Transverse colon (tissue), 4 donors: ENCODE results near the gene NCCRP1. TPM values are rescaled to one million over a fixed set of nuclear protein-coding genes. Genes with fewer than 3 reads are reported as not detected.

ENCODE experiments used
- DNase-seq: peaks from one replicate; pipeline ENCODE4 v3.0.0-alpha.2; 2019
- H3K27ac ChIP-seq, 4 donors: fragments of 200-600 bp; sonication (generic); 2 replicates each; pipeline ENCODE4 v1.5.1; 2016 to 2018; ENCODE audit warnings: inconsistent platforms in 4 of 4
- H3K27me3 ChIP-seq: fragments of 200-600 bp; sonication (generic); 2 replicates; pipeline ENCODE4 v1.5.1; 2017; ENCODE audit warnings: inconsistent platforms
- H3K36me3 ChIP-seq, 4 donors: fragments of 200-600 bp; sonication (generic); 2 replicates each; pipeline ENCODE4 v1.5.1; 2017 to 2019; ENCODE audit warnings: inconsistent platforms in 4 of 4
- H3K4me1 ChIP-seq, 4 donors: fragments of 200-600 bp; sonication (generic); 2 replicates each; pipeline ENCODE4 v1.5.1; 2017 to 2020; ENCODE audit warnings: inconsistent platforms in 4 of 4
- H3K4me3 ChIP-seq, 4 donors: fragments of 200-600 bp; sonication (generic); 1 replicate in 1 of 4; 2 replicates in 3 of 4; pipeline versions ENCODE4 v1.5.1 to v1.6.1; 2017 to 2019; ENCODE audit warnings: inconsistent platforms in 4 of 4
- H3K9me3 ChIP-seq, 2 donors: fragments of 200-600 bp; sonication (generic); 2 replicates each; pipeline ENCODE4 v1.5.1; 2017 to 2019; ENCODE audit warnings: inconsistent platforms in 2 of 2
- EP300 ChIP-seq: sonication (generic); formaldehyde crosslinking; IDR thresholded peaks from one replicate; pipeline ENCODE4 v1.6.1; 2017; ENCODE audit warnings: antibody characterized with exemption, low read depth
- POLR2A ChIP-seq: fragments of 450-650 bp; IDR thresholded peaks from one replicate; pipeline ENCODE4 v1.6.1; 2016; ENCODE audit warnings: antibody characterized with exemption, mild to moderate bottlenecking, moderate library complexity
- POLR2AphosphoS5 ChIP-seq, 3 donors: sonication (generic); formaldehyde crosslinking; IDR thresholded peaks; one replicate each; pipeline ENCODE4 v1.6.1; 2016; ENCODE audit warnings: antibody characterized with exemption in 3 of 3
- WGBS, 2 donors: methylation state at CpG; one replicate each; pipeline ENCODE4 v1.1.5; 2018; ENCODE audit warnings: low coverage in 1 of 2; 5-methylcytosine and 5-hydroxymethylcytosine counted together
- in situ Hi-C, 4 donors: fragments of 200-750 bp; cut with MboI; loops; one replicate each; pipeline versions ENCODE4 v1.15.0 to v1.15.1; 2017; ENCODE audit warnings: low sequenced_read_pairs in 3 of 4, low pct_ligation_motif_present in 1 of 4, low pct_unique_long_range_greater_than_20kb in 1 of 4
- intact Hi-C: fragments of 100-400 bp; cut with DNase I; formaldehyde crosslinking; loops from one replicate; pipeline ENCODE4 v1.15.1; 2023; ENCODE audit warnings: low total_unique reads
- total RNA-seq, 4 donors: library from RNA; depleted of rRNA; stranded (reverse); fragments of >200 nt; gene quantifications; one replicate each; pipeline ENCODE4 v1.1.0, GENCODE V29; 2016
- TF ChIP-seq, protein P1 (sequence below), 5 experiments: fragments of 200-600 bp in 3 of 5; fragments of 450-650 bp in 2 of 5; sonication (generic) in 3 of 5; IDR thresholded peaks; 1 replicate in 2 of 5; 2 replicates in 3 of 5; pipeline ENCODE4 v1.5.1; 2016 to 2017; ENCODE audit warnings: antibody characterized with exemption in 5 of 5, inconsistent platforms in 3 of 5, mild to moderate bottlenecking in 2 of 5, moderate library complexity in 1 of 5

The NCCRP1 gene
- total RNA-seq, 4 donors from 2014 or later = 0.14 to 3.0 (median 1.1) TPM; not detected in 1

DNA sequence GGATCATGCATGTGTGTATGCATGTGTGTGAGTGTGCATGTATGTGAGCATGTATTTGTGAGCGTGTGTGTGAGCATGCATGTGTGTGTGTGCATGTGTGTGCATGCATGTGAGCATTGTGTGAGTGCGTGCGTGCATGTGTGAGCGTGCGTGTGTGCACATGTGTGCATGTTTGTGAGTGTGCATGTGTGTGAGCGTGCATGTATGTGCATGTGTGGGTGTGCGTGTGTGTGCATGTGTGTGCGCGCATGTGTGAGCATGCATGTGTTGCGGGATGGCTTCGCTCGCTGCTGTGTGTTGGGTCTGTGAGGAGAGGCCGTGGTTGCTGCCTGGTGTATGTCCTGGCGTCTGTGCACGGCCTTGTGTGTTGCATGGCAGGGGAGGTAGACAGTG, 38.8 kb upstream of the NCCRP1 start:
- Histone ChIP-seq H3K36me3 (no peaks in the 10 kb centered on the region), H3K27me3 (no peaks in the 10 kb centered on the region), H3K4me3 (no peak overlapping the region), H3K4me1 (peaks cover 13 to 56% (median 42%) of the 10 kb centered on the region in 4 donors), H3K9me3 (no peaks in the 10 kb centered on the region), H3K27ac (no peak overlapping the region)
- intact Hi-C loops (no loop called here), in situ Hi-C loops (no loop called here)
- DNase-seq = no peak
- TF ChIP-seq POLR2A (no peak), POLR2AphosphoS5 (IDR thresholded peaks at IDR 0.05) (no peak), EP300 (no peak)
- TF ChIP-seq, protein P1, sequence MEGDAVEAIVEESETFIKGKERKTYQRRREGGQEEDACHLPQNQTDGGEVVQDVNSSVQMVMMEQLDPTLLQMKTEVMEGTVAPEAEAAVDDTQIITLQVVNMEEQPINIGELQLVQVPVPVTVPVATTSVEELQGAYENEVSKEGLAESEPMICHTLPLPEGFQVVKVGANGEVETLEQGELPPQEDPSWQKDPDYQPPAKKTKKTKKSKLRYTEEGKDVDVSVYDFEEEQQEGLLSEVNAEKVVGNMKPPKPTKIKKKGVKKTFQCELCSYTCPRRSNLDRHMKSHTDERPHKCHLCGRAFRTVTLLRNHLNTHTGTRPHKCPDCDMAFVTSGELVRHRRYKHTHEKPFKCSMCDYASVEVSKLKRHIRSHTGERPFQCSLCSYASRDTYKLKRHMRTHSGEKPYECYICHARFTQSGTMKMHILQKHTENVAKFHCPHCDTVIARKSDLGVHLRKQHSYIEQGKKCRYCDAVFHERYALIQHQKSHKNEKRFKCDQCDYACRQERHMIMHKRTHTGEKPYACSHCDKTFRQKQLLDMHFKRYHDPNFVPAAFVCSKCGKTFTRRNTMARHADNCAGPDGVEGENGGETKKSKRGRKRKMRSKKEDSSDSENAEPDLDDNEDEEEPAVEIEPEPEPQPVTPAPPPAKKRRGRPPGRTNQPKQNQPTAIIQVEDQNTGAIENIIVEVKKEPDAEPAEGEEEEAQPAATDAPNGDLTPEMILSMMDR (IDR thresholded peaks at IDR 0.05) = no peak
- WGBS, 2 donors = 95% methylated on average over 15 of the region's 15 CpGs; no CpG with 5 or more reads in 1 of the 2 donors

DNA sequence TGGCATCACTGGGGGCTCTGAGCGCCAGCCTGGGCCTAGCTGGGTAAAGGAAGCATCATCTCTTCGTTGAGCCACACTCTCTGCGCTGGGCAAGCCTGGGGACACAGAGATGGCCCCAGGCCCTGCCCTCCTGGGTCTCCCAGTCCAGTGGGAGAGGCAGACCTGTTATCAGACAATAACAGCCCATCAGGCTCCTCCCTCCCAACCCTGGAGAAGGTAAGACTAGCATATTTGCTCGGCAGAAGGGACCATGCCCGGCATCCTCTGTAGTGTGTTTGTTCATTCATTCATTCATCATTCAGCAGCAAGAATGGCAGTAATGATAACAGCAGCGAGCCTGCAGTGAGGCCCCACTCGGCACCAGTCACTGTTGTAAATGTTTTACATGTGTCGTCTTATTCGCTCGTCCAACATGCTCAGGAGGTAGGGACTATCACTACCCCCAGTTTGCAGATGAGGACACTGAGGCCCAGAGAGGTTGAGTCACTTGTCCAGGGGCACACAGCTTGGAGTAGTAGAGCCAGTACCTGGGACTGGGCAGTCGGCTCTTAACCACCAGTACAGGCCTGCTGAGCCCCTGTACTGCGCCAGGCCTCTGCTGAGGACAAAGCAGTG, 38.0 kb upstream of the NCCRP1 start:
- Histone ChIP-seq H3K27ac (no peak overlapping the region), H3K36me3 (no peaks in the 10 kb centered on the region), H3K4me1 (peaks cover 13 to 54% (median 42%) of the 10 kb centered on the region in 4 donors), H3K27me3 (no peaks in the 10 kb centered on the region), H3K4me3 (no peak overlapping the region), H3K9me3 (no peaks in the 10 kb centered on the region)
- intact Hi-C loops = no loop called here
- in situ Hi-C loops = no loop called here
- WGBS, 2 donors = 85% methylated on average over 11 of the region's 12 CpGs; no CpG with 5 or more reads in 1 of the 2 donors
- no peak for TF ChIP-seq POLR2A
- TF ChIP-seq, protein P1 (IDR thresholded peaks at IDR 0.05) = no peak
- TF ChIP-seq EP300 = no peak
- no peak for TF ChIP-seq POLR2AphosphoS5 (IDR thresholded peaks at IDR 0.05)
- DNase-seq = no peak

DNA sequence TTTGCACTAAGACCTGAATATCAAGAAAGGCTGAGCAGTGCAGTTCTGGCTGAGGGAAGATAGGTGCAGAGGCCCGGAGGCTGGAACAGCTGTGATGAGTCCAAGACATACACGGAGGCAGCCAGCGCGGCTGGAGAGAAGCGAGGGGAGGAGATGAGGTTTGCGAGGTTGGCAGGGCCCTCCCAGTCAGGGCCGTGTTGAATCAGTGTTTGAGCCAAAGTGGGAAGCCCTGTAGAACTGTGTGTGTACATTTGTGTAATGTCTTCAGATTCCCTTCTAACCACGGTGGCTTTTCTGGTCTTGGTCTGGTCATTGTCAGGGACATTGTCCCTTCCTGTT, 36.3 kb upstream of the NCCRP1 start:
- in situ Hi-C loops = no loop called here
- peak overlapping the region; percentile 6 to 53 (median 28) for H3K27ac ChIP-seq

DNA sequence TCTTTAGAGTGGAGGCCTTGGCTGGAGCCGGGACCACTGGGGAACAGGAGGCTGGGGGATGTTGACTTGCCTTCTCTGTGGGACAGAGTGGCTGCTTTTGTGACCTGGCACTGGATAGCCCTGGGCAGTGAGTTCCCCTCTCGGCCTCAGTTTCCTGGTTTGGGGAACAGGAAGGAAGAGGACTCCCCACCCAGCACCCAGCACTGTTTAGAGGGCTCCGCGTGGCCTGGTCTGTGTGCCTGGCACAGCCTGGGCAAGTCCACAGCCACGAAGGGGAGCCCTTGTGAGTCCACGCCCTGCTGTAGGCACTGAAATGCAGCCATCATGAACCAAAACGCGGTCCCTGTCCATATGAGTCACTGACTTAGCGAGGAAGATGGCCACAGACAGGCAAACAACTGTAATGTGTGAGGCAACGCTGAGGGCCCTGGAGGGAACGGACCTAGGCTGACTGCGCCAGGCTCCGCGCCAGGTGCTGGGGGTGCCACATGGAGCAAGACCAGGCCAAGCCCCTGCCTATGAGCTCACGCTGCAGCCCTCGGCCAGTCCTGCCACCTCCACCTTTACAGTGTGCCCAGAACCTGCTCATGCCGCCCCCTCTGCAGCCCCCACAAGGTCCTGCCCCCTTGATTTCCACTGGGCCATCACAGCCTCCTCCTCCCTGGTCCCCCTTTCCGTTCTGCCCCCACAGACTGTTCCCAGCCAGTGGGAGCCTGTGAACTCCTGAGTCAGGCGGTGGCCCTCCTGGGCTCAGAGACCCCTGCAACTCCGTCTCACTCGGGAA, 35.7 kb upstream of the NCCRP1 start:
- intact Hi-C loops = no loop called here
- peak overlapping the region; percentile 6 to 53 (median 28) for H3K27ac ChIP-seq
- H3K27me3 ChIP-seq = no peaks in the 10 kb centered on the region
- in situ Hi-C loops = no loop called here
- TF ChIP-seq POLR2A (no peak), POLR2AphosphoS5 (IDR thresholded peaks at IDR 0.05) (no peak), EP300 (no peak)
- TF ChIP-seq, protein P1 (IDR thresholded peaks at IDR 0.05) = no peak
- H3K4me3 ChIP-seq = no peak overlapping the region
- H3K9me3 ChIP-seq = no peaks in the 10 kb centered on the region
- no peaks in the 10 kb centered on the region for H3K36me3 ChIP-seq
- H3K4me1 ChIP-seq = peaks cover 13 to 40% (median 28%) of the 10 kb centered on the region in 4 donors
- no peak for DNase-seq
- WGBS, 2 donors = 90% methylated on average over 21 of the region's 21 CpGs; no CpG with 5 or more reads in 1 of the 2 donors

More for the DNA sequence above, 36.3 kb upstream of the NCCRP1 start:
- H3K36me3 ChIP-seq = no peaks in the 10 kb centered on the region
- no peak for DNase-seq
- no peaks in the 10 kb centered on the region for H3K27me3 ChIP-seq
- WGBS, 2 donors = 38 to 53% methylated on average over 7 to 8 of the region's 8 CpGs
- TF ChIP-seq EP300 (no peak), POLR2AphosphoS5 (IDR thresholded peaks at IDR 0.05) (no peak), POLR2A (no peak)
- TF ChIP-seq, protein P1 (IDR thresholded peaks at IDR 0.05) = no peak
- H3K9me3 ChIP-seq = no peaks in the 10 kb centered on the region
- H3K4me3 ChIP-seq = no peak overlapping the region
- intact Hi-C loops = no loop called here
- peaks cover 14 to 40% (median 27%) of the 10 kb centered on the region in 4 donors for H3K4me1 ChIP-seq
